Measurements from ENCODE around the gene SSTR4. TPM values are rescaled to one million over a fixed set of nuclear protein-coding genes. Genes with fewer than 3 reads are reported as not detected.

The SSTR4 gene
- polyA plus RNA-seq, 3 donors: 0.07 TPM; not detected in 2

DNA sequence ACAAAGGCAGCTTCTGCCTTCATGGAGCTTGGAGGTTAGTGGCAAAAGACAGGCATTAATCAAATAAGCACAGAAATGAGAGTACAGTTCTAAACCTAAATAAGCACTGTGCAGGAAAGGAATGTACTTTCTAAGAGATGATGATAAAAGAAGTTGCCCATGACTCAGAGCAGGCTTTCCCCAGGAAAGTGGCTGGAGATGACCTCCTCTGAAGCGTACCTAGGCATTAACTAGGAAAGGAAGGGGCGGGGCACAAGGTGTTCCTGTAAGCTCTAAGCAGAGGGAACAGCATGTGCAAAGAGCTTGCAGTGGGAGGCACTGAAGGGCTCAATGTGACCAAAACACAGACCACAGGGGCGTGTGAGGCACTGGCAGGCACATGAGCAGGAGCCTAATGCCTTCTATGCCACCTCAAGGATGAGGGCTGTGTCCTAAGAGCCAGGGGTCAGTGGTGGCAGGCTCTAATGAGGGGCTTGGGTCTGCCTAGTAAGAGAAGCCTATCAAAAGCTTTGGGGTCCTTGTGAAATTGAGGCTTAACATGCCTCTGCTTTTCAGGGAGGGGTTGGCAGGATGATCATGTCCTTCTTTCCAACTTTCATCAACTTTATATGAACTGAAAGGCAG, 4.9 kb downstream of the SSTR4 start:
- DNase-seq: no peak

- no peak for DNase-seq
Observed at GRCh38 chr20:23042270-23042669, 7.2 kb downstream of the SSTR4 start.

DNA sequence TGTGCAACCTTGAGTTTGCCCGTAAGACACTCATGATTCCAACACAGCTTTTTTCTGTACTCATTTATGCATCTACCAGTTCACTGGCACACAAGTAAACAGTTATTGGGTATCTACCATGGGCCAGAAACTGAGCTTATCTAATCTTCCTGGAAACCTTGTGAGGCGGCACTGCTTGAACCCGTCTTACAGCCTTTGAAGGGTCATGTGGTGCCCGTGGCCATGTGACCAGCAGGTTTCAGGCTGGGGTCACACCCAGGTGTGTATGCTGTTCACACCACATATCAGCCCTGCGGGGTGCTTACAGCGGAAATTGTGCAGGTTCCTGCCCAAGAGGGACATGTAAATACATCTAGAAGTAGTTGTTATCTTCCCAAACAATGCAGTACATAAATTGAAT, 8.3 kb downstream of the SSTR4 start:
- no peak for DNase-seq

DNA sequence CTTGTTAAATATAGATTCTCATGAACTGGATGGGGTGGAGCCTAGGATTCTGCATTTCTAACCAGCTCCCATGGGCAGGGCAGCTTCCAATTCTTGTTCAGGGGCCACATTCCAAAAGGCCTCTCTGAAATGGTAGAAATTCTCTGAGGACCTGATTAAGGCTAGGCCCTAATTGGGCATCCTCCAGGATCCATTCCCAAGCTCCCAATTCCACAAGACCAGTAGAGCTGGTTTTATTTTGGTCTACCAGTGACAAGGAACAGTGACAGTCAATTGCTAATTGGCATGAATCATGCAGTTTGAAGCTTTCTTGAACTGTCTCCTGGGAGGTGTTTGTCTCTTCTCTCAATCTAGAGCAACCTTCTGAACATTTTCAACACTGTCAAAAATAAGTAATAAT, 11.3 kb downstream of the SSTR4 start:
- no peak for DNase-seq

GRCh38 chr20:23047001-23047737, 12.1 kb downstream of the SSTR4 start:
- no peak for DNase-seq

DNA sequence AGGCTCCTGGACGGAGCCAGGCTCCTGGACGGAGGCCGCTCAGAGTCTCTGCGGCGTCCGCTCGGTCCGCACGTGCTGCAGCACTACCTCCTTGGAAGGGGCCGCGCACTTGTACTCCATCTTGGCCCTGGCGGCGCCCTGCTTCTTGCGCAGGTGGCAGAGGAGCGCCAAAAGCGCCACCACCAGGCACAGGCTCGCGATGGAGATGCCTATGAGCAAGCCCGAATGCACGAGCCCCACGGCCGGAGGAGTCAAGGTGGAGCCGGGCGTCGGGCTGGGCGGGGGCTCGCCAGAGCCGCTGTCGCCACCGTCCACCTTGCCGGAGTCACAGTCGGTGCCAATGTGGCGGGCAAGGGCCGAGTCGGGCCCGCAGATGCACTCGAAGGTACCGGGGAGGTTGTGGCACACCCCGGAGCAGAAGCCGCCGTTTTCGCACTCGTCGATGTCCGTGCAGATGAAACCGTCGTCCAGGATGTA, 12.7 kb downstream of the SSTR4 start:
- no peak for DNase-seq

- DNase-seq: no peak
Observed at GRCh38 chr20:23048283-23049200, 13.4 kb downstream of the SSTR4 start.

DNA sequence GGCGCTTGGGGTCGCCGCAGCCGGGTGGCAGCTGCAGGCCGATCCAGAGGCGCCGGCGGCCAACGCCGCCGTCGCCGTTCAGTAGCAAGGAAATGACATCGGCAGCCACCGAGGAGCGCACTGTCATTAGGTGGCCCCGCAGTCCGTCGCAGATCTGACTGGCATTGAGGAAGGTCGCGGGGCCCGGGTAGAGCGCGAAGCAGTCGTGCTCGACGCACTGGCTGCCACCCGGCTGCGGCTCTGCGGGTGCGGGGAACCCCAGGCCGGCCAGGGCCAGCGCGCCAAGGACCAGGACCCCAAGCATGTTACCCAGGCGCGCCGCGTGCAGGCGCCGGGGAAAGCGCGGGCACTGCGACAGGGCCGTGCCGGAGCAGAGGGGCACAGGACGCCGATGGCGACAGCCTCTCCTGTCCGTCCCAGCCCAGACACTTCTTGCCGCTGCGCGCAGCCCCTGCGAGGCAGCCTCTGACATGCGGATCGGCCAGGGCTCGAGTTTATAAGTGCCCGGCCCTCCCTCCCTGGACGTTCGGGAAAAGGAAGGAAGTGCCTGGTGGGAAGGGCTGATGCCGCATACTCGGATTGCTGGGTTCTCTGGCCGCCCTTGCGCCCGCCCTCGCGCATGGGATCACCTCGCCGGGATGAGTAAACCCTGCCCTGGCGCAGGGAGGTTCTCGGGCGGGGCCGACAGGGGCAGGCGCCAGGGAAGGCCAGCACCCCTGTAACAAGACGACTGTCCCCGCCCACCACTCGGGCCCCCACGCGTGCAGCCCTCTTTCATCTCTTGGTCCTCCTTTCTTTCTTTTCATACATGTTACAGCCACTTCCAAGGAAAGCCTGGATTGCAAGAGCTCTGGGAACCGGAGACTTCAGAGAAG, 14.3 kb downstream of the SSTR4 start, which contains the start of gene THBD:
Gene THBD, minus strand, starts transcription at position 472 of the 875 bp plus-strand sequence. Its CDS starts 168 bp downstream, at position 304.
- no peak for DNase-seq

DNA sequence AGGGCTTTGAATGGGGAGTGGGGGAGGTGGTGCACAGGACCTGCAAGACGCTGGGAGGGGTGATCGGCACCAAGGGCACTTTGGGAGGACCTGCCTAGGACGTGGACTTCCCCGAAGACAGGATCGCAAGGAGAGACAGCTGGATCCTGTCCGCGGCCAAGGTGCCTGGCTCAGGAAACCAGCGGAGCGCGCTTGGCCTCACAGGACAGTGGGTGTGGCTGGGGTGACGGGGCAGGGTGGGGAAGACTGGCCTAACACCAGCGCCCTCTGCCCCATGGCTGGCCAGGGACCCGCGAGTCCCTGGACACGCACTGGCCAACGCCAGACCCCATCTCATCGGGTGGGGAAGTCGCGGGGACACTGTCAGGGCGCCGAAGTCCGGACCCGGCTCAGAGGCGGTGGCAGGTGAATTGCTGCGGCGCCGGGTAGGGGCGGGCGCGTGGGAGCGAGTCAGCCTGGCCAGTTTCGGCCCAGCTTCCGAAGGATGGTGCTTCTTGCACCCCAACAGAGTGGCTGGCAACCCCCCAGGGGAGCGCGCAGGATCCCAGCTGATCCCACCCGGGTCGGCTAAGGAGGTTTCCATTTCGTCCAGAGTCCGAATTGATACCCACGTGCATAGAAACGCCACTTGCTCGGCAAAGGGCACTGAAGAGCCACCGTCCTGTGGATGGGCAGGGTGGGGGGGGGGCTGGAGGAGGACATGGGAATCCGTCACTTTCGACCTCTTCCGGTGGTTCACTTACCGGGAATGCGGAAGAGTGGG, 15.1 kb downstream of the SSTR4 start:
- no peak for DNase-seq

DNA sequence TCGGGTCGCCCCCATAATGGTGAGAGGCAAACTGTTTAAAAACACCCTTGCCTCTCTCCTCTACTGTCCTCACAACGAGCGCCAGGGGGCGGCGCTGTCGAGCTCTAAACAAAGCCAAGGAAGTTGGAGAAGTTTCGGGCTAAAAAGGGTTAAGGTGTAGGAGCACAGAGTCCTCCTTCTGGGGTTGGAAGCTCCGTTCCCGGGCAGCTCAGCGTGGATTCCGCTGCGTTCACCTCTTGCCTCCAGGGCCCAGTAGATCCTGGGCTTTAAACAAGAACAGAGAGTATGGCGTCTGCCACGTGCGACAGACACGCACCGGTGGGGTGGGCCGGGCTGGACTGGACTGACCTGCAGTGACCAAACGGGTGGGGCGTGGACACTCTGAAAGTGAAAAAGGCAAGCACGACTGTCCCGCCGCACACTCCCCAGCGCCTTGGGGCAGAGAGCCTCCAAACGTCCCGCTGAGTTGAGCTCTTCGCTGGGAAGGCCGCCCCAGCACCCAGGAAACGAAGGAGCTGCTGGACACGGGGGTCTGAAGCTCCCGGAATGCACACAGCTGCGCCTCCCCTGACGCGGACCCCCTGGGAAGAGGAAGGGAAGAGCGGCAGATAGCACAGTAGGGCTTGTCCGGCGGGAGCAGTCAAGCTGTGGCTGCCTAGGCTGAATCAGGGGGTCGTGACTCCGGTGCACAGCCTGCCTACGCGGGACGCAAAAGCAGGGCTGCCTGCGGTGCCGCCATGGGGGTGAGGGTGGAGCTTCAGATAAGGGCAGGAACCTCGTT, 15.9 kb downstream of the SSTR4 start:
- DNase-seq: peak; percentile 83

DNA sequence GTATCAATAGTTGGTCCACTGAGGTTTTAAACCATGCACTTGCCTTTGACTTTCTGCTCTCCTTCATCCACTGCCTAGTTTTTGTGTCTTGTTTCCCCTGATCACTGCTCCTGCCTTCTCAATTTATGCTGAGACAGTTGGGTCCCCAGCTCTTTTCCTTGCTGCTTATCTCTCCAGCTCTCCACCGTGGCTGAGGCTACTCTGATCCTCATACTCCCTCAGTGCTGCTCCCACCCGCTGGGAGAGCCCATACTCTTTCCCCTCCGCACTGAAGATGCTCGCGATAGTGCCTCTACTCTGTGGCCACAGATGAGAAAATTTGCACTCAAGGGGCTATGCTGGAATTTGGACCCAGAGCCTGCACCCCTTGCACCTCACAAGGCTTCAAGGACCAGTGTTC, 17.8 kb downstream of the SSTR4 start:
- no peak for DNase-seq

DNA sequence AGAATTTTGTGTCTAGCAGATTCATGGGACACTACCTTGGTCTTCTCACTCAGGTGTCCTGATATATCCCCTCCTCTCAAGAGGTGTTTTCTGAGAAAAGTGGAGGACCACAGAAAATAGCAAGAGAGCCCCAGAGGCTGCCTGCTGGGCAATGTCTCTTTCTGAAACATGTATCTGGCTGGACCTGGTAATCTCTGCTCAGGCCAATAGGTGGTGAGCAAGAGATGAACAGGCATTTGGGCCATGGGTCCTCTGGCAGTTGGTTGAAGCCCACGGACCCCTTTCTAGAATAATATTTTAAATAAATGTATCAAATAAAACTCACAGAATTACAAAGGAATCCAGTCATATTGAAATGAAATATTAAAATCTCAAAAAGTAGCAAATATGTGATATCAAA, 23.1 kb downstream of the SSTR4 start:
- DNase-seq: no peak

DNA sequence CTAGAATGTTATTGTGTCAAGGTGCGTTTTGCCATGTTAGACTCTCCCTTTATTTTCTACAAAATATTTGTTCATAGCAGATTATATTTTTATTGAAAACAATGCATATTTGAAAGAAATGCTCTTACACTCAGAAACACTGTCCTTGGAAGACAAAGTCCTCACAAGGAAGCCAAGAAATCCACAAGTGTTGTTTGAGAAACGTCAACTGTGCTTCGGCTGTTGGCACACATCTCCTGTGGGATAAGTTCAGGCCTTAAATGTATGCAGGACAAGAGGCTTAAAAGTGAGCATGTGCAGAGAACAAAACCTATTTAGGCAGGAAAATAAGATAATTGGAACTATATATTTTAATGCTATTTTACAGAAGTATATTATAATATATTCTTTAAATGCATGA, 23.9 kb downstream of the SSTR4 start:
- no peak for DNase-seq

- no peak for DNase-seq
Observed at GRCh38 chr20:23059846-23060245, 24.7 kb downstream of the SSTR4 start.

DNA sequence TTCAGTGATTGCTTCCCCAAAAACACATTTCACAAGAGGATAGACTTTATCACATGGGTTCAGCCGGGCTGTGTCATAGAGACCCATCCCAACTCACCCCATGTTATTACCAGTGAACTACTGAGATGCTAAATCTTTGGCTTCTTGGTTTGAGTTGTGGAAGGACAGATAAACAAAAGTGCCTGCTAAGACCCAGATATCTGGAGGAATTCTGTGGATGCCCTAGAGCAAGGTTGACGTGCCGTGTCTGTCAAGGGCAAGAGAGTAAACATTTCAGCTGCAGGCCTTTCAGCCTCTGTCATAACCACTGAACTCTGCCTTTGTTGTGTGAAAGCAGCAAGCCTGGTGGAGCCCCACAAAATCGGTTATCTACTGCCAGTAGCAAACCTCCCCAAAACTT, 25.5 kb downstream of the SSTR4 start:
- DNase-seq: no peak

DNA sequence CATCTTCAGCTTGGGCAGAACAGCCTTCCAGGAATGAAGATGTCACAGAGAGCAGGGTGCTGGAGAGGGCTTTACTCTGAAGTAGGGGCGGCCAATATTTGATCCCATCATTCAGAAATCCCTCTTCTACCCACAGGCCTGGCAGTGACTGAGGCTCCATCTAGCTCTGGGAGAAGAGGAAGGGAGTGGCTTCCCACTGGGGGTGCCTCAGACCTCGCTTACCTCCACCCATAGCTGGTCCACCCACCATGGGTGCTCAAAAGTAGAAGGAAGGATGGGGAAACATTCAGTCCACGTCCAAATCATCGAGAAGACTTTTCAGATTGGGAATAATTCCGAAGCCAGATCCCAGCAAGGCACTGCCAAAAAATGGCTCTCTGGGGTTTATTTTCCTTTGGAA, 26.1 kb downstream of the SSTR4 start:
- DNase-seq: no peak

DNA sequence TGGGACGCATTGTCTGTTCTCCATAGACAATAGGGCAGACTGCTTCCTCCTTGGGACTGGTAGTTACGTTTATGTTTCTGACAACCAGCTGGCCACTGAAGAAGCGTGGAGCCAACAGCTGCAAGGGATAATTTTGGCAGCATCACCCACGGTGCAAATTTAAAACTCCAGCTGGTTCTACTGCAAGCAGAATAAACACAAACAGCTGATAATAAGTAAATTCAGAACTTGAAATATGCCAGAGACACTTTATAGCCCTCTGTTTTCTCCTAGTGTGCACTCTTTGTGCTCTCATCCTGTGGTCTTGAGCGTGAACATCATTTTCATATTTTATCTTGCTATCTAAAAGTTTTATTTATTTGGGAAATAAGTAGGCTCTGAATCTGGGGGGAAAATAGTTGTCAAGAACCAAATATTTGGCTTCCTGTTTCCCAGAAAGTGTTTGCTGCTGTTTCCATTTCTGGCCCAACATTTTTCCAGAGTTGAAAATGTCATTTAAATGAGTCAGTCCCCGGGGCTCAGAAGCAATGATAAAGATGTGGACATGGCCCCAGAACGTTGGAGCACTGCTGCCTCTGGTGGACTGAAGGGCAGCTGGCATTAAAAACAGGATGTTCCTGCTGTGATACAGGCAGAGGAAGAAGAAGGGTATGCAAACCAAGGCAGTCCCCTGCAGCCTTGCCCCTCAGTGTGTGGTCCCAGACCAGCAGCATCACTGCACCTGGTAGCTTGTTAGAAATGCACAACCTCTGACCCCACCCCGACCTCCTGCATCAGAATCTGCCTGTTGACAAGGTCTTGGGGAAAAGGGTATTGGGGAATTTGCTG, 26.8 kb downstream of the SSTR4 start:
- peak; percentile 73 for DNase-seq

DNA sequence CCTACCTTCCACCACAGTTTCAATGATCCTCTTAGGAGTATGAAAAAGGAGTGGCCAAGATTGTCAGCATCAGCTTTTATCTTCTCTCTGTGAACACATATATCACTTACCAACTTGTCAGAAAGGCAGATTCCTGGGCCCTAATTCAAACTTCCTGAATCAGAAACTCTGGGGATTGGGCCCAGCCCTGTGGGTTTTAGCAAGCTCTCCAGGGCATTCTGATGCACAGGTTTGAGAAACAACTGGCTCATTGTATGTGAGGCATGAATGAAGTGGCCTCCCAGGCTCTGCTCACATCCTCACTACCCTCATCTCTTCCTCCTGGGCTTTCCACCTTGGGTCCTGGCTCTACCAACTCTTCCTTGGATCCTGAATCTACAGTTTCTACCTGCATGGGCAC, 27.5 kb downstream of the SSTR4 start:
- DNase-seq: no peak

- DNase-seq: no peak
Observed at GRCh38 chr20:23063168-23063567, 28.1 kb downstream of the SSTR4 start.
